Retinal pigment epithelial cell (primary cell): ENCODE measurements around the gene ORC4.

Source experiments
- DNase-seq: peaks from one replicate; pipeline ENCODE4 v3.0.0-alpha.2; 2010; ENCODE audit warnings: low read depth
- H3K4me3 ChIP-seq: 2 replicates; pipeline ENCODE4 v1.5.1; 2011; ENCODE audit warnings: mild to moderate bottlenecking, low read length, control low read depth, moderate library complexity
- TF ChIP-seq, protein P1 (sequence below): conservative IDR thresholded peaks from 2 replicates; pipeline ENCODE4 v1.5.1; 2011; ENCODE audit warnings: low read depth, low read length, control low read depth, inconsistent platforms

ORC4 gene

DNA sequence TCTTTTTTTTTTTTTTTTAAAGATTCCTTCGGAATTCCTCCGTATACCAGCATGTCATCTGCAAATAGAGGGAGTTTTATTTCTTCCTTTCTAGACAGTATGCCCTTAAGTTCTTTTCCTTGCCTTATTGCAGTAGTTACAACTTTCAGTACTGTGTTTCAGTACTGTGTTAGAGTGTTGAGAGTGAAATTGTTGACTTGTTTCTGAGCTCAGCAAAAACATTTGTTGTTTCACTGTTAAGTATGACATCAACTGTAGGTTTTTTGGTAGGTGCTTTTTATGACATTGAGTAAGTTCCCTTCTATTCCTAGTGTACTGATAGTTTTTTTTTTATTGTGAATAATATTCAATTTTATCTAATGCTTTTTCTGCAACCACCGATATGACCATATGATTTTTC is 131.9 kb downstream of the ORC4 start:
- TF ChIP-seq, protein P1, sequence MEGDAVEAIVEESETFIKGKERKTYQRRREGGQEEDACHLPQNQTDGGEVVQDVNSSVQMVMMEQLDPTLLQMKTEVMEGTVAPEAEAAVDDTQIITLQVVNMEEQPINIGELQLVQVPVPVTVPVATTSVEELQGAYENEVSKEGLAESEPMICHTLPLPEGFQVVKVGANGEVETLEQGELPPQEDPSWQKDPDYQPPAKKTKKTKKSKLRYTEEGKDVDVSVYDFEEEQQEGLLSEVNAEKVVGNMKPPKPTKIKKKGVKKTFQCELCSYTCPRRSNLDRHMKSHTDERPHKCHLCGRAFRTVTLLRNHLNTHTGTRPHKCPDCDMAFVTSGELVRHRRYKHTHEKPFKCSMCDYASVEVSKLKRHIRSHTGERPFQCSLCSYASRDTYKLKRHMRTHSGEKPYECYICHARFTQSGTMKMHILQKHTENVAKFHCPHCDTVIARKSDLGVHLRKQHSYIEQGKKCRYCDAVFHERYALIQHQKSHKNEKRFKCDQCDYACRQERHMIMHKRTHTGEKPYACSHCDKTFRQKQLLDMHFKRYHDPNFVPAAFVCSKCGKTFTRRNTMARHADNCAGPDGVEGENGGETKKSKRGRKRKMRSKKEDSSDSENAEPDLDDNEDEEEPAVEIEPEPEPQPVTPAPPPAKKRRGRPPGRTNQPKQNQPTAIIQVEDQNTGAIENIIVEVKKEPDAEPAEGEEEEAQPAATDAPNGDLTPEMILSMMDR: no peak
- DNase-seq: no peak
- H3K4me3 ChIP-seq: no peak overlapping the region

DNA sequence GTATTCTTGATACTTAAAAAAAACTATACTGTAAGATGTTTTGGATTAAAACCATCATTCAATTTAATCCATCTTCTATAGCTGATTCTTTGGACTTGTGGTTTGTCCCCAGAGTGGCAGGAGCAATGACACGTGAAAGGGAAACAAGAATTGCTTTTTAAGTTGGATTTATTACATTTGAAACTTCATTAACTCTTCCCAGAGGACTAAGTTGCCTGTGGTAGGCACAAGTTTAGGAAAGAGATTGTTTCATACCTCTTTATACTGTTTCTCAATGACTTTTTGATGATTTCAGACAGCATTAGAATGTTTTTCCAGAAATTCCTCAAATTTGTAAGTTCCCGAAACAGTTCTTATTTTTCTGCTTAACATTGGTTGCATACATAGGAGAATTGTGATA is 134.4 kb downstream of the ORC4 start:
- TF ChIP-seq, protein P1: no peak
- no peak overlapping the region for H3K4me3 ChIP-seq
- DNase-seq: no peak

DNA sequence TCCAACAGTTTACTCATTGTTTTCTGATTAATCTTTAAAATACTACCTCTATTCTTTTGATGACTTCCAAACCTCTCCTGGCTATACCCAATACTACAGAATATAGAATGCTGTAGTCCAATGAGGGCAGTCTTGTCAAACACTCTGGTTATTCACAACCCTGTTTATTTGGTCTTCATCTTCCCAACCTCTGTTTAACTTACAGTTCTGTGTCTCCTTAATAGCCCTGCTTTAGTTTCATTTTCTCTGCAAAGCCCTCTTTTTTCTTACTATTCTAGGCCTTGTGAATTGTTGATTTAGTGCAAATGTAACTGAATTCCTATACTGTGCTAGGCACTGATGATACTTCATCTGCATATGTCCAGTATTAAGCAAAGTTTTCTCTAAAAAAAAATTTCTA is 135.7 kb downstream of the ORC4 start:
- no peak overlapping the region for H3K4me3 ChIP-seq
- no peak for DNase-seq
- TF ChIP-seq, protein P1: no peak

DNA sequence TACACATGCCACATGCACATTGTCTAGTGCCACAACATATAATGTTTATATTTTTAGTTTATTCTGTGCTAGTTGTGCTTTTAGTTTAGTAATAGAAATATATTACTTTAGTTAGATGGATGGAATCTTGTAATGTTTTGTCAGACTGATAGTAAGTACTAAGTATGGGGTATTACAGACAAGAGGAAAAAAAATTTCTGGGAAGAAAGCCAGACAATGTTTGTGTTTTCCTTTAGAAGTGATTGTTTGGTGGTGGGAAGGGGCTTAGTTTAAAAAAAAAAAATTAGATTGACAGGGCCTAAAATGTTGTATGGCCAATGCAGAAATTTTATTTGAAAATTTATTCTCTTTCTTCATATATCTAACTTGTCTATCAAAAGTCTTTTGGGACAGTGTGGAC is 137.9 kb downstream of the ORC4 start:
- DNase-seq: no peak
- no peak overlapping the region for H3K4me3 ChIP-seq
- TF ChIP-seq, protein P1: no peak
